Mesendoderm (in vitro differentiated cells): ENCODE measurements around the gene TAGLN2.

ENCODE experiments used
- DNase-seq: peaks from one replicate; pipeline ENCODE4 v3.0.0; 2013
- H2AK5ac ChIP-seq: 2 replicates; pipeline ENCODE4 v1.6.1; 2013; ENCODE audit warnings: low read length, inconsistent platforms
- H2BK120ac ChIP-seq: 2 replicates; pipeline ENCODE4 v1.6.1; 2013; ENCODE audit warnings: low read depth, mild to moderate bottlenecking, low read length, moderate library complexity, mixed read lengths
- H2BK15ac ChIP-seq: replicated peaks from 2 replicates; pipeline ENCODE4 v1.6.1; 2013; ENCODE audit warnings: low read depth, mild to moderate bottlenecking, moderate library complexity
- H2BK5ac ChIP-seq: 2 replicates; pipeline ENCODE4 v1.6.1; 2013; ENCODE audit warnings: low read length, inconsistent platforms
- H3K18ac ChIP-seq: 2 replicates; pipeline ENCODE4 v1.6.1; 2013; ENCODE audit warnings: mild to moderate bottlenecking, low read length, mixed read lengths
- H3K23ac ChIP-seq: one replicate; pipeline ENCODE4 v1.6.1; 2013; ENCODE audit warnings: low read length
- H3K27ac ChIP-seq: 2 replicates; pipeline ENCODE4 v1.5.1; 2013; ENCODE audit warnings: low read depth, mild to moderate bottlenecking, inconsistent platforms, low read length, moderate library complexity
- H3K27me3 ChIP-seq: 2 replicates; pipeline ENCODE4 v1.6.1; 2013; ENCODE audit warnings: low read length, control low read depth, mild to moderate bottlenecking, inconsistent platforms; ENCODE audit not compliant: insufficient read depth, poor library complexity
- H3K36me3 ChIP-seq: 2 replicates; pipeline ENCODE4 v1.6.1; 2013; ENCODE audit warnings: low read length, inconsistent platforms; ENCODE audit not compliant: control insufficient read depth, insufficient read depth
- H3K4ac ChIP-seq: one replicate; pipeline ENCODE4 v1.6.1; 2013; ENCODE audit warnings: low read depth, mild to moderate bottlenecking, low read length, moderate library complexity
- H3K4me1 ChIP-seq: 2 replicates; pipeline ENCODE4 v1.6.1; 2013; ENCODE audit warnings: low read depth, low read length, inconsistent platforms; ENCODE audit not compliant: control insufficient read depth
- H3K4me2 ChIP-seq: 2 replicates; pipeline ENCODE4 v1.6.1; 2013; ENCODE audit warnings: low read length
- H3K4me3 ChIP-seq: 2 replicates; pipeline ENCODE4 v1.5.1; 2013; ENCODE audit warnings: mild to moderate bottlenecking, low read length
- H3K56ac ChIP-seq: one replicate; pipeline ENCODE4 v1.6.1; 2013; ENCODE audit warnings: low read length
- H3K79me1 ChIP-seq: 2 replicates; pipeline ENCODE4 v1.6.1; 2013; ENCODE audit warnings: low read length, inconsistent platforms
- H3K79me2 ChIP-seq: 2 replicates; pipeline ENCODE4 v1.6.1; 2013; ENCODE audit warnings: mild to moderate bottlenecking, low read length; ENCODE audit not compliant: control insufficient read depth, insufficient read depth
- H3K9ac ChIP-seq: 2 replicates; pipeline ENCODE4 v1.6.1; 2013; ENCODE audit warnings: low read length, inconsistent platforms
- H4K5ac ChIP-seq: one replicate; pipeline ENCODE4 v1.6.1; 2013; ENCODE audit warnings: low read length
- H4K8ac ChIP-seq: one replicate; pipeline ENCODE4 v1.6.1; 2013; ENCODE audit warnings: low read depth, mild to moderate bottlenecking, control low read depth, low read length, moderate library complexity
- WGBS: extraction: QIAGEN DNeasy Blood & Tissue Kit; methylation state at CpG from one replicate; pipeline ENCODE4 v1.1.7; 2013; ENCODE audit warnings: low lambda C conversion rate, missing lambda C conversion rate; ENCODE audit not compliant: insufficient coverage; ENCODE audit errors: extremely low coverage; 5-methylcytosine and 5-hydroxymethylcytosine counted together

The TAGLN2 gene

GRCh38 chr1:159946242-159947187 is 21.2 kb upstream of the TAGLN2 start:
- peak overlapping the region; percentile 90 for H3K4me2 ChIP-seq
- no peak overlapping the region for H2BK120ac ChIP-seq
- no peak overlapping the region for H2BK15ac ChIP-seq
- H3K4me1 ChIP-seq, result peaks cover 6% of the 10 kb centered on the region
- peak overlapping the region; percentile 54 for H2BK5ac ChIP-seq
- H2AK5ac ChIP-seq, result peak overlapping the region; percentile 51
- no CpG with 5 or more reads among the region's 9 CpGs for WGBS
- no peaks in the 10 kb centered on the region for H3K36me3 ChIP-seq
- no peak overlapping the region for H4K8ac ChIP-seq
- no peak overlapping the region for H3K4me3 ChIP-seq
- H3K9ac ChIP-seq, result peak overlapping the region; percentile 79
- no peaks in the 10 kb centered on the region for H3K27me3 ChIP-seq
- peak overlapping the region; percentile 84 for H3K56ac ChIP-seq
- H3K18ac ChIP-seq, result peak overlapping the region; percentile 33
- H3K79me1 ChIP-seq, result peaks cover 2% of the 10 kb centered on the region
- peak overlapping the region; percentile 74 for H3K23ac ChIP-seq
- H3K79me2 ChIP-seq, result peaks cover 1% of the 10 kb centered on the region
- no peak overlapping the region for H3K4ac ChIP-seq
- peak; percentile 27 for DNase-seq
- peak overlapping the region; percentile 2 for H4K5ac ChIP-seq
- H3K27ac ChIP-seq, result no peak overlapping the region

DNA sequence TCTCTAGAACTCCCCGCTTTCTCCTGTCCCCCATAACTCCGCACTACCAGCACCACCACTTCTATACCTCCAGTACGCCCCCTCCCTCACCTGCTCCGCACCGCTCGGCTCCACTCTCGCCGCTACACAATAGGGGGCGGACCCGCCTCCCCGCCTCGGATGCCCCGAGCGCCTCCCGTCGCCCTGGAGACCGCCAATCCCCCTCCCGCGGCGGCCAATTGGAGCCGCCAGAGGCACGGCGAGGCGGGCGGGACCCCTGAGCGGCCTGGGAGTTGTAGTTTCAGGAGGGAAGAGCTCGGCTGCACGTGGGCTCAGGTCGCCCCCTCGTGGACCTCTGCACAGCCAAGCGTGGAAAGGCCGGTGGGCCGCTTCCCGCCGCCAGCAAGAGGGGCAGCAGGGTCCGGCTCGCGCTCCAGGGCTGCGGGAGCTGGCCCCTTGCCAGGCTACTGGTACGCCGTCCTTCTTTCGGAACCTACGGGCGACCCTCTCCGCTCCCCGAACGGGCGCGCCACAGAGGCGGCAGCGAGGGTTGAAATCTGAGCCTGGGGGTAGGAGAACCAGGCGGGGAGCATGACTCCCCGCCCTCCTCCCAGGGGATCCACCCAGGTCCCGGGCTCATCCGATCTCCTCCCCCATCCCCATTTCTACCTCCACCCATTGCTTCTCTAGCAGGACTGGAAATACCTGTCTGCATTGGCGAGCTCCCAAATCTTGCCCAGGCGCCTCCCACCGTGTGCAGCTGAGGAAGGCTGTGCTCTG is 20.4 kb upstream of the TAGLN2 start, which contains the start of gene IGSF9:
IGSF9 (minus strand) TSS at position 131 of the 759 bp plus-strand sequence. CDS start 2,159 bp downstream, outside the sequence.
- H3K79me2 ChIP-seq, result peaks cover 1% of the 10 kb centered on the region
- H3K56ac ChIP-seq, result peak within 1 kb of the TSS; percentile 94
- peaks cover 6% of the 10 kb centered on the region for H3K4me1 ChIP-seq
- peak within 1 kb of the TSS; percentile 33 for H3K18ac ChIP-seq
- peaks cover 2% of the 10 kb centered on the region for H3K79me1 ChIP-seq
- peak within 1 kb of the TSS; percentile 51 for H2AK5ac ChIP-seq
- peak within 1 kb of the TSS; percentile 2 for H4K5ac ChIP-seq
- no peak within 1 kb of the TSS for H2BK120ac ChIP-seq
- H3K23ac ChIP-seq, result peak within 1 kb of the TSS; percentile 74
- peak; percentile 98 for DNase-seq
- H2BK15ac ChIP-seq, result no peak within 1 kb of the TSS
- H3K4ac ChIP-seq, result no peak within 1 kb of the TSS
- H3K36me3 ChIP-seq, result no peaks in the 10 kb centered on the region
- peak within 1 kb of the TSS; percentile 58 for H2BK5ac ChIP-seq
- no peak within 1 kb of the TSS for H4K8ac ChIP-seq
- peak within 1 kb of the TSS; percentile 54 for H3K4me3 ChIP-seq
- H3K9ac ChIP-seq, result peak within 1 kb of the TSS; percentile 79
- no CpG with 5 or more reads among the region's 58 CpGs for WGBS
- no peaks in the 10 kb centered on the region for H3K27me3 ChIP-seq
- no peak within 1 kb of the TSS for H3K27ac ChIP-seq
- peak within 1 kb of the TSS; percentile 91 for H3K4me2 ChIP-seq

GRCh38 chr1:159944623-159945455 is 19.5 kb upstream of the TAGLN2 start:
- WGBS, result no CpG with 5 or more reads among the region's 11 CpGs
- no peak overlapping the region for H2BK120ac ChIP-seq

GRCh38 chr1:159943908-159944622 is 18.8 kb upstream of the TAGLN2 start:
- Histone ChIP-seq H2BK5ac (no peak overlapping the region), H3K4ac (no peak overlapping the region), H3K79me1 (peaks cover 2% of the 10 kb centered on the region), H3K9ac (no peak overlapping the region), H3K27ac (no peak overlapping the region), H3K4me2 (no peak overlapping the region), H3K79me2 (peaks cover 1% of the 10 kb centered on the region), H3K36me3 (no peaks in the 10 kb centered on the region), H3K4me3 (no peak overlapping the region), H4K8ac (no peak overlapping the region), H2BK120ac (no peak overlapping the region), H3K4me1 (peaks cover 6% of the 10 kb centered on the region), H2BK15ac (no peak overlapping the region), H3K56ac (no peak overlapping the region), H3K27me3 (no peaks in the 10 kb centered on the region), H3K23ac (no peak overlapping the region), H3K18ac (no peak overlapping the region), H4K5ac (no peak overlapping the region), H2AK5ac (peak overlapping the region; percentile 31)
- no CpG with 5 or more reads among the region's 9 CpGs for WGBS
- no peak for DNase-seq

More at GRCh38 chr1:159944623-159945455, 19.5 kb upstream of the TAGLN2 start:
- no peaks in the 10 kb centered on the region for H3K36me3 ChIP-seq
- H3K4me1 ChIP-seq, result peaks cover 6% of the 10 kb centered on the region
- H4K5ac ChIP-seq, result no peak overlapping the region
- no peak overlapping the region for H3K23ac ChIP-seq
- no peak overlapping the region for H2BK15ac ChIP-seq
- H3K27ac ChIP-seq, result no peak overlapping the region
- H2BK5ac ChIP-seq, result no peak overlapping the region
- peak overlapping the region; percentile 91 for H3K4me2 ChIP-seq
- H3K56ac ChIP-seq, result peak overlapping the region; percentile 73
- H3K79me2 ChIP-seq, result peaks cover 1% of the 10 kb centered on the region
- no peak overlapping the region for H3K4ac ChIP-seq
- no peak overlapping the region for H3K18ac ChIP-seq
- H2AK5ac ChIP-seq, result peak overlapping the region; percentile 31
- no peak overlapping the region for H4K8ac ChIP-seq
- H3K79me1 ChIP-seq, result peaks cover 2% of the 10 kb centered on the region
- peak overlapping the region; percentile 46 for H3K9ac ChIP-seq
- no peaks in the 10 kb centered on the region for H3K27me3 ChIP-seq
- H3K4me3 ChIP-seq, result peak overlapping the region; percentile 48
- no peak for DNase-seq

DNA sequence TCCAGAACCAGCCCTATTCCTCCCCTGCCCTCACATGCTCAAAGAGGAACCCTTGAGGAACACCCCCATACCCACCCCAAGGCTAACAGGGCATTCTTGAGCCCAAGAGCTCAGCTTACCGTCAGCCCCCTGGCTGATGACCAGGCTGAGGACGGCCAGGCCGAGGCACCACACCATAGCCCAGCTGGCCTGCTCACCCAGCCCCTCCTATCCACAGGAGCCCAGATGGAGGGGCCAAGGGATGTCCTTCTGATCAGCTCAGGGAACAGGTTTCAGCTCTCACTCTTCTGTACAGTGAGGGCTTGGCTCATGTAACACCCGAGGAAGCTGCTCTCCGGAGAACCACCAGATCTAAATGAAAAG is 18.0 kb upstream of the TAGLN2 start:
- Histone ChIP-seq H4K5ac (no peak overlapping the region), H3K36me3 (no peaks in the 10 kb centered on the region), H3K18ac (no peak overlapping the region), H3K56ac (no peak overlapping the region), H3K27me3 (no peaks in the 10 kb centered on the region), H3K79me1 (peaks cover 2% of the 10 kb centered on the region), H2BK120ac (no peak overlapping the region), H2BK15ac (no peak overlapping the region), H3K23ac (no peak overlapping the region), H3K27ac (no peak overlapping the region), H3K4me1 (peaks cover 6% of the 10 kb centered on the region), H3K4me2 (no peak overlapping the region), H2AK5ac (no peak overlapping the region), H4K8ac (no peak overlapping the region), H3K4ac (no peak overlapping the region), H3K4me3 (no peak overlapping the region), H2BK5ac (no peak overlapping the region), H3K79me2 (peaks cover 1% of the 10 kb centered on the region), H3K9ac (no peak overlapping the region)
- WGBS, result no CpG with 5 or more reads among the region's 5 CpGs
- no peak for DNase-seq
